Measurements from ENCODE around the gene MRPL52. TPM values are rescaled to one million over a fixed set of nuclear protein-coding genes. Genes with fewer than 3 reads are reported as not detected.
A peak's percentile ranks its signal among the peaks of the same experiment; 100 is the strongest.

Gene MRPL52
- total and polyA plus RNA-seq, 2 of the 13 experiments (the other 11 are each of a cell fraction or from before 2014, with no cell fraction given) = 118 to 329 TPM

DNA sequence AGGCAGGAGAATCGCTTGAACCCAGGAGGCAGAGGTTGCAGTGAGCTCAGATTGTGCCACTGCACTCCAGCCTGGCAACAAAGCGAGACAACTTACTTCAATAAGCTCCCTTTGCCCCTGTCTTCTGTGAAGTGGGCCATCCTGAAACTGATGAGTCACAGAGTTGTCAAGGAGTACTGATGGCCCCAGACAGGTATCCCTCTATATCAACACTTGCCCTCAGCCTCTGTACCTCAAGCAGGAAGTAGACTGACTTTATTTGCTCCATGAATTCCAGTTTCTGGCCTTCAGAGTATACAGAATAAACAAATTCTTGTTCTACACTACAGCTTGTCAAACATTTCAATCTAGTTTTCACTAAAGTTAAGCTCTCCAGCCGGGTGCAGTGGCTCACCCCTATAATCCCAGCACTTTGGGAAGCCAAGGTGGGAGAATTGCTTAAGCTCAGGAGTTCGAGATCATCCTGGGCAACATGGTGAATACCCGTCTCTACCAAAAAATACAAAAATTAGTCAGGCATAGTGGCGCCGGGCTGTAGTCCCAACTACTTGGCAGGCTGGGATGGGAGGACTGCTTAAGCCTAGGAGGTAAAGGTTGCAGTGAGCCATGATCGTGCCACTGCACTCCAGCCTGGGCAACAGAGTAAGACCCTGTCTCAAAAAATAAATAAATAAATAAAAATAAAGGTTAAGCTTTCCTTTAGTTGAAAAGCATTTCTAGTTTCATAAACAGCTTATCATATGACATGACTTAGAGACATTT, 25.5 kb downstream of the MRPL52 start (continued):
- TF ChIP-seq ZNF605 (CRISPR knock-in tag; IDR thresholded peaks at IDR 0.05) (no peak), KLF6 (CRISPR knock-in tag; IDR thresholded peaks at IDR 0.05) (no peak), THAP11 (CRISPR knock-in tag; IDR thresholded peaks at IDR 0.05) (no peak), MAZ (IDR thresholded peaks at IDR 0.05; ENCODE audit: borderline replicate concordance, low read depth, low read length) (no peak), MAZ (CRISPR knock-in tag; IDR thresholded peaks at IDR 0.05; ENCODE audit: low read depth) (no peak), MYC (CRISPR knock-in tag; IDR thresholded peaks at IDR 0.05; ENCODE audit: borderline replicate concordance) (no peak), DNMT3B (CRISPR knock-in tag; conservative IDR thresholded peaks at IDR 0.05) (no peak), ZKSCAN5 (CRISPR knock-in tag; IDR thresholded peaks at IDR 0.05) (no peak), GATAD2A (CRISPR knock-in tag; IDR thresholded peaks at IDR 0.05) (0 out of 2 replicates have a peak, but pooled peaks have one; percentile 30), ZNF546 (CRISPR knock-in tag; conservative IDR thresholded peaks at IDR 0.05) (no peak), MXD3 (CRISPR knock-in tag; IDR thresholded peaks at IDR 0.05) (no peak), ETV5 (CRISPR knock-in tag; IDR thresholded peaks at IDR 0.05; ENCODE audit: borderline replicate concordance) (peak; percentile 68; the same call in 1 of the 2 replicates), ZMYM3 (CRISPR knock-in tag; IDR thresholded peaks at IDR 0.05) (no peak), HNF4G (IDR thresholded peaks at IDR 0.05; ENCODE audit: borderline replicate concordance, low read depth, low read length) (no peak), HNF4G (CRISPR knock-in tag; IDR thresholded peaks at IDR 0.05; ENCODE audit: borderline replicate concordance, low read depth) (no peak), MIER3 (CRISPR knock-in tag; IDR thresholded peaks at IDR 0.05; ENCODE audit: borderline replicate concordance) (no peak), ZMAT3 (CRISPR knock-in tag; conservative IDR thresholded peaks at IDR 0.05) (no peak), AHDC1 (CRISPR knock-in tag; IDR thresholded peaks at IDR 0.05; ENCODE audit: borderline replicate concordance) (no peak), ZNF781 (CRISPR knock-in tag; IDR thresholded peaks at IDR 0.05; ENCODE audit: borderline replicate concordance, not compliant biosample characterization) (no peak), TGIF2 (CRISPR knock-in tag; IDR thresholded peaks at IDR 0.05) (no peak), ZNF207 (IDR thresholded peaks at IDR 0.05; ENCODE audit: borderline replicate concordance) (no peak), GZF1 (CRISPR knock-in tag; IDR thresholded peaks at IDR 0.05) (no peak)
- TF ChIP-seq, protein P1, sequence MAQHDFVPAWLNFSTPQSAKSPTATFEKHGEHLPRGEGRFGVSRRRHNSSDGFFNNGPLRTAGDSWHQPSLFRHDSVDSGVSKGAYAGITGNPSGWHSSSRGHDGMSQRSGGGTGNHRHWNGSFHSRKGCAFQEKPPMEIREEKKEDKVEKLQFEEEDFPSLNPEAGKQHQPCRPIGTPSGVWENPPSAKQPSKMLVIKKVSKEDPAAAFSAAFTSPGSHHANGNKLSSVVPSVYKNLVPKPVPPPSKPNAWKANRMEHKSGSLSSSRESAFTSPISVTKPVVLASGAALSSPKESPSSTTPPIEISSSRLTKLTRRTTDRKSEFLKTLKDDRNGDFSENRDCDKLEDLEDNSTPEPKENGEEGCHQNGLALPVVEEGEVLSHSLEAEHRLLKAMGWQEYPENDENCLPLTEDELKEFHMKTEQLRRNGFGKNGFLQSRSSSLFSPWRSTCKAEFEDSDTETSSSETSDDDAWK (CRISPR knock-in tag; IDR thresholded peaks at IDR 0.05) = no peak

All from HepG2 (cell line).